ENCODE results near the gene RBM34. TPM values are rescaled to one million over a fixed set of nuclear protein-coding genes. Genes with fewer than 3 reads are reported as not detected.
A peak's percentile ranks its signal among the peaks of the same experiment; 100 is the strongest.

Gene RBM34
- total and polyA plus RNA-seq, 2 donors from 2014 or later, result 65.8 to 68.9 TPM

DNA sequence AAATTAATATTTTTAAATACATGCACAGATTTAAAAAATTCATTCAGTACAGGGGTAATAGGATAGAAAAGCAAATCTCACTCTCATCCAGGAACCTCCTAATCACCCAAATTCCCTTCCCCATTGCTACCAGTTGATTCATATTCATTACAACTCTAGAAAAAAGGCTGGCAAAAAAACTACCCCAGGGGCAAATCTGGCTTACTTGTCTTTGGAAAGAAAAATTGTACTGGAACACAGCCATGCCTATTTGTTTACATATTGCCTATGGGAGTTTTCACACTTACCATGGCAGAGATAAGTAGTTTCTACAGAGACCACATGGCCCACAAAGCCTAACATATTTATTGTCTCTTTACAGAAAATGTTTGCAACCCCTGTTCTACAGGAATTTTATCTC, 8.9 kb upstream of the RBM34 start:
- H3K27ac ChIP-seq (ENCODE audit: low read depth in 2 of 2, low read length in 2 of 2), result no peak overlapping the region
- no peak for TF ChIP-seq CTCF (IDR thresholded peaks at IDR 0.05; ENCODE audit: borderline replicate concordance, extremely low read depth, insufficient read depth)
- intact Hi-C loops (cut with DNase I), result no loop called here
- no peak overlapping the region for H3K9ac ChIP-seq (ENCODE audit: low read length in 3 of 3)
- no peak overlapping the region for H3K4me3 ChIP-seq (ENCODE audit: low read length in 3 of 3)
- H3K27me3 ChIP-seq (ENCODE audit: control insufficient read depth, insufficient read depth, low read length), result no peaks in the 10 kb centered on the region
- no peaks in the 10 kb centered on the region for H3K9me3 ChIP-seq (ENCODE audit: control insufficient read depth in 2 of 3, insufficient read depth in 1 of 3, low read length in 3 of 3)
- no peaks in the 10 kb centered on the region for H3K4me1 ChIP-seq (ENCODE audit: control insufficient read depth in 2 of 3, insufficient read depth in 2 of 3, low read depth in 1 of 3, low read length in 3 of 3)
- FAIRE-seq (no peak), DNase-seq (no peak)
- H3K36me3 ChIP-seq (ENCODE audit: control insufficient read depth in 2 of 3, insufficient read depth in 3 of 3, low read length in 3 of 3), result peaks cover 0 to 8% (median 6%) of the 10 kb centered on the region in 3 donors

GRCh38 chr1:235168375-235168774, 7.3 kb upstream of the RBM34 start:
- FAIRE-seq (no peak), DNase-seq (no peak)
- Histone ChIP-seq H3K27me3 (ENCODE audit: control insufficient read depth, insufficient read depth, low read length) (no peaks in the 10 kb centered on the region), H3K36me3 (ENCODE audit: control insufficient read depth in 2 of 3, insufficient read depth in 3 of 3, low read length in 3 of 3) (peaks cover 0 to 6% (median 0%) of the 10 kb centered on the region in 3 donors), H3K4me3 (ENCODE audit: low read length in 3 of 3) (no peak overlapping the region), H3K9me3 (ENCODE audit: control insufficient read depth in 2 of 3, insufficient read depth in 1 of 3, low read length in 3 of 3) (no peaks in the 10 kb centered on the region), H3K4me1 (ENCODE audit: control insufficient read depth in 2 of 3, insufficient read depth in 2 of 3, low read depth in 1 of 3, low read length in 3 of 3) (no peaks in the 10 kb centered on the region), H3K9ac (ENCODE audit: low read length in 3 of 3) (no peak overlapping the region), H3K27ac (ENCODE audit: low read depth in 2 of 2, low read length in 2 of 2) (no peak overlapping the region)
- intact Hi-C loops (cut with DNase I), result no loop called here
- no peak for TF ChIP-seq CTCF (IDR thresholded peaks at IDR 0.05; ENCODE audit: borderline replicate concordance, extremely low read depth, insufficient read depth)

GRCh38 chr1:235161685-235162327, 756 bp upstream of the RBM34 start:
- no peaks in the 10 kb centered on the region for H3K9me3 ChIP-seq (ENCODE audit: control insufficient read depth in 2 of 3, insufficient read depth in 1 of 3, low read length in 3 of 3)
- TF ChIP-seq CTCF (IDR thresholded peaks at IDR 0.05; ENCODE audit: borderline replicate concordance, extremely low read depth, insufficient read depth), result no peak
- no peak for FAIRE-seq
- H3K9ac ChIP-seq (ENCODE audit: low read length in 3 of 3), result peak overlapping the region; percentile 61 to 98 (median 91)
- H3K4me3 ChIP-seq (ENCODE audit: low read length in 3 of 3), result peak overlapping the region; percentile 76 to 96 (median 95)
- H3K27me3 ChIP-seq (ENCODE audit: control insufficient read depth, insufficient read depth, low read length), result no peaks in the 10 kb centered on the region
- peaks cover 4 to 16% (median 5%) of the 10 kb centered on the region in 3 donors for H3K36me3 ChIP-seq (ENCODE audit: control insufficient read depth in 2 of 3, insufficient read depth in 3 of 3, low read length in 3 of 3)
- DNase-seq, result peak in 1 of 5 donors; percentile 49
- peaks cover 0 to 11% (median 7%) of the 10 kb centered on the region in 3 donors for H3K4me1 ChIP-seq (ENCODE audit: control insufficient read depth in 2 of 3, insufficient read depth in 2 of 3, low read depth in 1 of 3, low read length in 3 of 3)
- intact Hi-C loops (cut with DNase I), result no loop called here
- peak overlapping the region; percentile 83 to 87 for H3K27ac ChIP-seq (ENCODE audit: low read depth in 2 of 2, low read length in 2 of 2)
